Heart left ventricle (tissue), 16 donors: ENCODE measurements around the gene ZNF423. TPM values are rescaled to one million over a fixed set of nuclear protein-coding genes. Genes with fewer than 3 reads are reported as not detected.

Experiments used
- ATAC-seq, 4 donors: fragments of 200-7000 bp; cut with Tn5 transposase; one replicate each; pipeline ENCODE4 v1.9.1; 2020 to 2022; ENCODE audit warnings: moderate library complexity in 4 of 4, mild to moderate bottlenecking in 3 of 4, moderate number of reproducible peaks in 1 of 4
- DNase-seq, 5 donors: peaks; one replicate each; pipeline ENCODE4 v3.0.0-alpha.2; 2020
- H3K27ac ChIP-seq, 12 donors: fragments of 200-600 bp; sonication (generic) in 4 of 12; one replicate each; pipeline versions ENCODE4 v1.5.0 to v1.8.0; 2016 to 2022; ENCODE audit warnings: mild to moderate bottlenecking in 2 of 12
- H3K27me3 ChIP-seq, 9 donors: fragments of 200-600 bp; sonication (generic) in 2 of 9; one replicate each; pipeline versions ENCODE4 v1.5.1 to v1.8.0; 2016 to 2022; ENCODE audit warnings: mild to moderate bottlenecking in 3 of 9
- H3K36me3 ChIP-seq, 9 donors: fragments of 200-600 bp; sonication (generic) in 2 of 9; one replicate each; pipeline versions ENCODE4 v1.5.0 to v1.8.0; 2018 to 2022; ENCODE audit warnings: mild to moderate bottlenecking in 2 of 9
- H3K4me1 ChIP-seq, 12 donors: fragments of 200-600 bp; sonication (generic) in 4 of 12; one replicate each; pipeline versions ENCODE4 v1.5.0 to v1.8.0; 2016 to 2022; ENCODE audit warnings: mild to moderate bottlenecking in 3 of 12
- H3K4me3 ChIP-seq, 12 donors: fragments of 200-600 bp; sonication (generic) in 4 of 12; one replicate each; pipeline versions ENCODE4 v1.5.0 to v1.8.0; 2017 to 2022; ENCODE audit warnings: mild to moderate bottlenecking in 9 of 12, moderate library complexity in 4 of 12
- H3K9me3 ChIP-seq, 12 donors: fragments of 200-600 bp; sonication (generic) in 4 of 12; one replicate each; pipeline versions ENCODE4 v1.5.0 to v1.8.0; 2016 to 2022; ENCODE audit warnings: mild to moderate bottlenecking in 1 of 12
- CTCF ChIP-seq, 12 donors: fragments of 200-600 bp; sonication (generic) in 4 of 12; IDR thresholded peaks; one replicate each; pipeline versions ENCODE4 v1.5.0 to v1.8.0; 2018 to 2022; ENCODE audit warnings: antibody characterized with exemption in 12 of 12, mild to moderate bottlenecking in 5 of 12
- POLR2A ChIP-seq, 2 donors: fragments of 450-650 bp; IDR thresholded peaks; one replicate each; pipeline ENCODE4 v1.6.1; 2017; ENCODE audit warnings: antibody characterized with exemption in 2 of 2, mild to moderate bottlenecking in 2 of 2, moderate library complexity in 2 of 2
- WGBS, 4 donors: extraction: QIAGEN DNeasy Blood & Tissue Kit in 2 of 4; methylation state at CpG; one replicate each; pipeline versions ENCODE4 v1.1.5 to v1.1.7; 2013 to 2018; 5-methylcytosine and 5-hydroxymethylcytosine counted together
- intact Hi-C, 10 donors: fragments of 100-400 bp; cut with DNase I; formaldehyde crosslinking; loops; one replicate each; pipeline versions ENCODE4 v1.11.1 to v1.14.2; 2022
- polyA plus RNA-seq, 2 donors: library from polyadenylated mRNA; stranded (reverse); fragments of 200-250 nt; gene quantifications; one replicate each; pipeline ENCODE4 v1.2.3, GENCODE V29; 2013
- total RNA-seq, 9 donors: library from RNA; depleted of rRNA in 2 of 9; stranded (reverse); fragments of >200 nt in 2 of 9; fragmentation: NEBNext Ultra II Directional in 3 of 9; extraction: Animal tissue kit (Norgen Biotek cat#: 25700) in 3 of 9; gene quantifications; one replicate each; pipeline versions ENCODE4 v1.1.0 to v1.2.4, GENCODE V29; 2016 to 2023
- donor health status: ischemic (EF 13 %, LVEDD 7.1; RV severe dilation, severe dysfunction).
- donor health status: healthy with polysubstance abuse.
- donor health status: DM: no; HTN: yes; CAD: no.
- donor health status: DM: no; HTN: no; CAD: no.
- donor health status: ischemic (EF 25% LVEDD 6.9; RV normal size, moderate dysfunction).
- donor health status: ischemic (EF 25% LVEDD 5.7; RV mildly dilated, moderate dysfunction).
- donor health status: healthy.
- donor health status: DM: yes; HTN: yes; CAD: no.
- donor health status: ischemic (EF 35%, LVEDD 5.7; RV mildly dilated, moderate dysfunction).
- donor health status: nonischemic (EF 11% LVEDD 7.7; RV severe dilation, severe dysfunction).
- donor health status: DM: yes; HTN: yes; CAD: no.
- donor health status: PGD.
- donor health status: ischemic (EF 29% LVEDD 5.4; RV normal size, mild dysfunction).
- donor health status: nonischemic (EF 23%, LVEDD 6.1; RV moderate dilation, normal function).

ZNF423 gene
- total and polyA plus RNA-seq, 11 donors: 1.8 to 10.4 (median 5.7) TPM

- H3K27me3 ChIP-seq: no peaks in the 10 kb centered on the region
- intact Hi-C loops: no loop called here
- H3K9me3 ChIP-seq: no peaks in the 10 kb centered on the region
- TF ChIP-seq POLR2A (IDR thresholded peaks at IDR 0.05) (no peak), CTCF (IDR thresholded peaks at IDR 0.05) (no peak)
- peaks cover 0 to 8% (median 0%) of the 10 kb centered on the region in 9 donors for H3K36me3 ChIP-seq
- 75 to 93% (median 85%) methylated on average over 8 of the region's 8 CpGs for WGBS, 4 donors
- no peak for ATAC-seq
- H3K4me1 ChIP-seq: no peaks in the 10 kb centered on the region
- no peak overlapping the region for H3K27ac ChIP-seq
- no peak for DNase-seq
- no peak overlapping the region for H3K4me3 ChIP-seq
These were observed 339.4 kb downstream of the ZNF423 start for GRCh38 chr16:49516382-49517036.

- Histone ChIP-seq H3K4me1 (no peaks in the 10 kb centered on the region), H3K9me3 (no peaks in the 10 kb centered on the region), H3K4me3 (no peak overlapping the region), H3K36me3 (peaks cover 0 to 3% (median 0%) of the 10 kb centered on the region in 9 donors), H3K27me3 (no peaks in the 10 kb centered on the region), H3K27ac (no peak overlapping the region)
- ATAC-seq (no peak), DNase-seq (no peak)
- TF ChIP-seq POLR2A (IDR thresholded peaks at IDR 0.05) (no peak), CTCF (IDR thresholded peaks at IDR 0.05) (no peak)
- intact Hi-C loops: no loop called here
- WGBS, 4 donors: 93 to 100% (median 97%) methylated on average over 8 to 12 of the region's 12 CpGs
These were observed 340.1 kb downstream of the ZNF423 start for GRCh38 chr16:49515861-49516260.

GRCh38 chr16:49515016-49515565, 340.8 kb downstream of the ZNF423 start:
- Histone ChIP-seq H3K9me3 (no peaks in the 10 kb centered on the region), H3K27me3 (no peaks in the 10 kb centered on the region), H3K4me3 (no peak overlapping the region), H3K27ac (no peak overlapping the region), H3K4me1 (no peaks in the 10 kb centered on the region), H3K36me3 (peaks cover 0 to 3% (median 0%) of the 10 kb centered on the region in 9 donors)
- intact Hi-C loops: no loop called here
- no peak for TF ChIP-seq CTCF (IDR thresholded peaks at IDR 0.05)
- TF ChIP-seq POLR2A (IDR thresholded peaks at IDR 0.05): no peak
- DNase-seq: no peak
- no peak for ATAC-seq
- WGBS, 4 donors: 89 to 94% (median 93%) methylated on average over 11 of the region's 11 CpGs

GRCh38 chr16:49514073-49514980, 341.6 kb downstream of the ZNF423 start:
- Histone ChIP-seq H3K9me3 (no peaks in the 10 kb centered on the region), H3K27me3 (no peaks in the 10 kb centered on the region), H3K36me3 (peaks cover 0 to 3% (median 0%) of the 10 kb centered on the region in 9 donors), H3K4me1 (no peaks in the 10 kb centered on the region), H3K4me3 (no peak overlapping the region), H3K27ac (no peak overlapping the region)
- no peak for ATAC-seq
- intact Hi-C loops: no loop called here
- WGBS, 4 donors: 85 to 91% (median 88%) methylated on average over 23 to 24 of the region's 24 CpGs
- TF ChIP-seq CTCF (IDR thresholded peaks at IDR 0.05) (no peak), POLR2A (IDR thresholded peaks at IDR 0.05) (no peak)
- DNase-seq: no peak
